ENCODE measurements around the gene TATDN2. TPM values are rescaled to one million over a fixed set of nuclear protein-coding genes. Genes with fewer than 3 reads are reported as not detected.
"Not testable (repeated sequence)": the region's sequence is repeated elsewhere in the genome, so short reads cannot be mapped to it uniquely, and the experiment has no call there.

Gene TATDN2
- total and polyA plus RNA-seq, 2 experiments from 2014 or later = 9.3 to 22.6 TPM

- Histone ChIP-seq H3K4me2 (no peak overlapping the region), H3K9me2 (replicated peaks; ENCODE audit: insufficient read depth) (no peaks in the 10 kb centered on the region), H3K79me2 (peaks cover 90% of the 10 kb centered on the region), H4K20me1 (ENCODE audit: insufficient read depth, poor library complexity, severe bottlenecking) (peaks cover 32% of the 10 kb centered on the region), H2AFZ (no peak overlapping the region), H3K9me3 (ENCODE audit: low read depth) (no peaks in the 10 kb centered on the region), H3K4me1 (ENCODE audit: insufficient read depth) (no peaks in the 10 kb centered on the region), H3K36me3 (replicated peaks; ENCODE audit: insufficient read depth, low read depth) (no peaks in the 10 kb centered on the region), H3K4me3 (no peak overlapping the region), H3K27me3 (no peaks in the 10 kb centered on the region), H3K27ac (no peak overlapping the region)
- no peak for DNase-seq (ENCODE audit: low spot score)
- TF ChIP-seq EZH2 (IDR thresholded peaks at IDR 0.05; ENCODE audit: borderline replicate concordance) = no peak
- TF ChIP-seq EZH2phosphoT487 (IDR thresholded peaks at IDR 0.05; ENCODE audit: low read depth, severe bottlenecking, unreplicated experiment) = no peak
- TF ChIP-seq CTCF (IDR thresholded peaks at IDR 0.05; ENCODE audit: poor library complexity) = no peak
- WGBS (ENCODE audit: low lambda C conversion rate, missing lambda C conversion rate) = 92% methylated on average over 5 of the region's 5 CpGs
These were observed 21.2 kb downstream of the TATDN2 start for GRCh38 chr3:10269443-10269842.

- H3K9me3 ChIP-seq (ENCODE audit: low read depth); H3K27me3 ChIP-seq; H3K4me2 ChIP-seq; H3K9me2 ChIP-seq (replicated peaks; ENCODE audit: insufficient read depth); H3K36me3 ChIP-seq (replicated peaks; ENCODE audit: insufficient read depth, low read depth); H3K4me3 ChIP-seq; H3K27ac ChIP-seq; H2AFZ ChIP-seq; H3K4me1 ChIP-seq (ENCODE audit: insufficient read depth); DNase-seq (ENCODE audit: low spot score): not testable (repeated sequence)
- peaks cover 83% of the 10 kb centered on the region for H3K79me2 ChIP-seq
- 96% methylated on average over 11 of the region's 11 CpGs for WGBS (ENCODE audit: low lambda C conversion rate, missing lambda C conversion rate)
- H4K20me1 ChIP-seq (ENCODE audit: insufficient read depth, poor library complexity, severe bottlenecking) = peaks cover 28% of the 10 kb centered on the region
These were observed 24.2 kb downstream of the TATDN2 start for GRCh38 chr3:10272476-10272875.

GRCh38 chr3:10272977-10273376 is 24.7 kb downstream of the TATDN2 start:
- Histone ChIP-seq H3K4me2 (no peak overlapping the region), H3K4me1 (ENCODE audit: insufficient read depth) (no peaks in the 10 kb centered on the region), H3K36me3 (replicated peaks; ENCODE audit: insufficient read depth, low read depth) (no peaks in the 10 kb centered on the region), H3K9me2 (replicated peaks; ENCODE audit: insufficient read depth) (no peaks in the 10 kb centered on the region), H3K4me3 (no peak overlapping the region), H4K20me1 (ENCODE audit: insufficient read depth, poor library complexity, severe bottlenecking) (peaks cover 28% of the 10 kb centered on the region), H2AFZ (no peak overlapping the region), H3K79me2 (peaks cover 79% of the 10 kb centered on the region), H3K27me3 (no peaks in the 10 kb centered on the region), H3K27ac (no peak overlapping the region), H3K9me3 (ENCODE audit: low read depth) (no peaks in the 10 kb centered on the region)
- 98% methylated on average over 2 of the region's 2 CpGs for WGBS (ENCODE audit: low lambda C conversion rate, missing lambda C conversion rate)
- no peak for DNase-seq (ENCODE audit: low spot score)
- TF ChIP-seq CTCF (IDR thresholded peaks at IDR 0.05; ENCODE audit: poor library complexity) (no peak), EZH2phosphoT487 (IDR thresholded peaks at IDR 0.05; ENCODE audit: low read depth, severe bottlenecking, unreplicated experiment) (no peak), EZH2 (IDR thresholded peaks at IDR 0.05; ENCODE audit: borderline replicate concordance) (no peak)

GRCh38 chr3:10273702-10274305 is 25.5 kb downstream of the TATDN2 start:
- 63% methylated on average over 1 of the region's 1 CpG for WGBS (ENCODE audit: low lambda C conversion rate, missing lambda C conversion rate)
- peaks cover 28% of the 10 kb centered on the region for H4K20me1 ChIP-seq (ENCODE audit: insufficient read depth, poor library complexity, severe bottlenecking)
- no peak overlapping the region for H2AFZ ChIP-seq
- no peaks in the 10 kb centered on the region for H3K9me2 ChIP-seq (replicated peaks; ENCODE audit: insufficient read depth)
- TF ChIP-seq CTCF (IDR thresholded peaks at IDR 0.05; ENCODE audit: poor library complexity) = no peak
- TF ChIP-seq EZH2 (IDR thresholded peaks at IDR 0.05; ENCODE audit: borderline replicate concordance) = no peak
- TF ChIP-seq EZH2phosphoT487 (IDR thresholded peaks at IDR 0.05; ENCODE audit: low read depth, severe bottlenecking, unreplicated experiment) = no peak
- no peak overlapping the region for H3K4me2 ChIP-seq
- H3K9me3 ChIP-seq (ENCODE audit: low read depth) = no peaks in the 10 kb centered on the region
- DNase-seq (ENCODE audit: low spot score) = no peak
- no peaks in the 10 kb centered on the region for H3K4me1 ChIP-seq (ENCODE audit: insufficient read depth)
- no peaks in the 10 kb centered on the region for H3K36me3 ChIP-seq (replicated peaks; ENCODE audit: insufficient read depth, low read depth)
- H3K79me2 ChIP-seq = peaks cover 71% of the 10 kb centered on the region
- no peak overlapping the region for H3K27ac ChIP-seq
- H3K27me3 ChIP-seq = no peaks in the 10 kb centered on the region
- H3K4me3 ChIP-seq = no peak overlapping the region
